Fibroblast of lung (primary cell): ENCODE measurements around the gene KIRREL3. TPM values are rescaled to one million over a fixed set of nuclear protein-coding genes. Genes with fewer than 3 reads are reported as not detected.
A peak's percentile ranks its signal among the peaks of the same experiment; 100 is the strongest.
"Not testable (repeated sequence)": the region's sequence is repeated elsewhere in the genome, so short reads cannot be mapped to it uniquely, and the experiment has no call there.

Source experiments
- DNase-seq, 2 donors: peaks; one replicate each; pipeline versions ENCODE4 v3.0.0 to v3.0.0-alpha.2; 2010; ENCODE audit warnings: low read depth in 2 of 2
- H2AFZ ChIP-seq: 2 replicates; pipeline ENCODE4 v1.5.1; 2012; ENCODE audit warnings: low read length, control low read depth, inconsistent platforms
- H3K27ac ChIP-seq: 2 replicates; pipeline ENCODE4 v1.5.1; 2011; ENCODE audit warnings: low read length, control low read depth; ENCODE audit not compliant: insufficient read depth
- H3K27me3 ChIP-seq: 2 replicates; pipeline ENCODE4 v1.5.1; 2011; ENCODE audit warnings: mild to moderate bottlenecking, low read length; ENCODE audit not compliant: control insufficient read depth, insufficient read depth
- H3K36me3 ChIP-seq: 2 replicates; pipeline ENCODE4 v1.5.1; 2011; ENCODE audit warnings: low read length; ENCODE audit not compliant: control insufficient read depth, insufficient read depth
- H3K4me1 ChIP-seq: 2 replicates; pipeline ENCODE4 v1.5.1; 2011; ENCODE audit warnings: low read length; ENCODE audit not compliant: control insufficient read depth, insufficient read depth; ENCODE audit errors: extremely low read depth
- H3K4me2 ChIP-seq: 2 replicates; pipeline ENCODE4 v1.5.1; 2011; ENCODE audit warnings: low read length, control low read depth; ENCODE audit not compliant: insufficient read depth; ENCODE audit errors: extremely low read depth
- H3K4me3 ChIP-seq, 4 experiments: fragments of 200-600 bp in 1 of 4; sonication (generic) in 1 of 4; replicated peaks in 1 of 4; 2 replicates each; pipeline ENCODE4 v1.5.1; 2011 to 2016; ENCODE audit warnings: low read length in 4 of 4, low read depth in 3 of 4, mild to moderate bottlenecking in 3 of 4, control low read depth in 2 of 4, inconsistent platforms in 1 of 4, mixed read lengths in 1 of 4; ENCODE audit not compliant: insufficient read depth in 1 of 4; ENCODE audit errors: control extremely low read depth in 1 of 4
- H3K79me2 ChIP-seq: 2 replicates; pipeline ENCODE4 v1.5.1; 2012; ENCODE audit warnings: mild to moderate bottlenecking, low read length, inconsistent platforms; ENCODE audit not compliant: control insufficient read depth, insufficient read depth
- H3K9ac ChIP-seq: 2 replicates; pipeline ENCODE4 v1.5.1; 2011; ENCODE audit warnings: mild to moderate bottlenecking, low read length, control low read depth; ENCODE audit not compliant: insufficient read depth
- H3K9me3 ChIP-seq: 2 replicates; pipeline ENCODE4 v1.5.1; 2012; ENCODE audit warnings: low read depth, low read length; ENCODE audit not compliant: control insufficient read depth, insufficient read depth
- H4K20me1 ChIP-seq: 2 replicates; pipeline ENCODE4 v1.5.1; 2011; ENCODE audit warnings: low read length; ENCODE audit not compliant: control insufficient read depth, insufficient read depth; ENCODE audit errors: extremely low read depth
- EZH2 ChIP-seq: IDR thresholded peaks from 2 replicates; pipeline ENCODE4 v1.5.1; 2012; ENCODE audit warnings: low read length, control low read depth, mild to moderate bottlenecking; ENCODE audit errors: missing control alignments
- polyA plus RNA-seq, 2 donors: library from polyadenylated mRNA; depleted of rRNA in 1 of 2; stranded (reverse) in 1 of 2; unstranded in 1 of 2; fragments of >200 nt; gene quantifications; 2 replicates each; pipeline ENCODE4 v1.2.1, GENCODE V29; 2011 to 2012; ENCODE audit warnings: missing spikeins in 1 of 2
- total RNA-seq: library from RNA; depleted of rRNA; stranded (reverse); fragments of >200 nt; gene quantifications from 2 replicates; pipeline ENCODE4 v1.2.1, GENCODE V29; 2014
- TF ChIP-seq, protein P1 (sequence below), 2 donors: IDR thresholded peaks in 1 of 2; conservative IDR thresholded peaks in 1 of 2; 1 replicate in 1 of 2; 2 replicates in 1 of 2; pipeline ENCODE4 v1.5.1; 2011 to 2012; ENCODE audit warnings: low read length in 2 of 2, control low read depth in 1 of 2, inconsistent platforms in 1 of 2, low read depth in 1 of 2, mild to moderate bottlenecking in 1 of 2

Gene KIRREL3
- total and polyA plus RNA-seq, 2 donors (not counting 1 experiment from before 2014, with no cell fraction given) = 2.8 to 6.1 TPM

DNA sequence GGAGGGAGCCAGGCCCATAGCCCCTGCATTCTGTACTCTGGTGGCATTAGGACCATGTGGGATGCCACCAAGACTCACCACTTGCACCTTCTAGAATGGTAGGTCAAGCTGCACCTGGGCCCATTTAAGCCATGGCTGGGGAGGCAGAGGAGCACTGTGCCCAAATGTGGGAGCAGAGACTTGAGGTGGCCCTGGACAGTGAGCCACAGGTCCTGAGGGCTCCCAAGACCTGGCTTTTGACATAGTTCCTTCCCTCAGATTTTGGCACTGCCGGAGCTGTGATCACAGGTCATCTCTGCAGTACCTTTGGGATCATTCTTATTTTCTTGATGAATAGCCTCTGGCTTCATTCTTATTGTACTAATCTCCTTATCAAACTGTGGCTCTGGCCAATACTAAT, 601.8 kb downstream of the KIRREL3 start:
- Histone ChIP-seq H3K9me3 (no peaks in the 10 kb centered on the region), H3K4me3 (no peak overlapping the region), H3K79me2 (no peaks in the 10 kb centered on the region), H3K4me2 (no peak overlapping the region), H2AFZ (no peak overlapping the region), H3K36me3 (no peaks in the 10 kb centered on the region), H3K27ac (no peak overlapping the region), H3K27me3 (no peaks in the 10 kb centered on the region), H4K20me1 (no peaks in the 10 kb centered on the region), H3K9ac (no peak overlapping the region), H3K4me1 (peaks cover 1% of the 10 kb centered on the region)
- TF ChIP-seq EZH2 = no peak
- no peak for DNase-seq

DNA sequence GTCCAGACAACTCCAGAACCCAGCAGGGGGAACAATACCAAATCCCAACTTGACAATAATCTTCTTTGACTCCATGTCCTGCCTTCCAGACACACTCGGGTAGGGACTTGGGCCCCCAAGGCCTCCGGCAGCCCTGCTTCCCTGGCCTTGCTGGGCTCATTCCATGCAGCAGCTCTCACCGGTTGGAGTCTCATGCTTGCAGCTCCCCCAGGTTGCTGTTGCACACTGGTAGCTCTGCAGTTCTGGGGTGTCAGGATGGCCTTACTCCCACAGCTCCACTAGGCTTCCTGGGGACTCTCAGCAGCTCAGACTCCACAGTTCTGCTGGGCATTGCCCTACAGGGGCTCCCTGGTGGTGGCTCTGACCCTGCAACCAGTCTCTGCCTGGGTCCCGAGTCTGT, 602.3 kb downstream of the KIRREL3 start:
- Histone ChIP-seq H3K36me3 (no peaks in the 10 kb centered on the region), H3K4me2 (no peak overlapping the region), H3K27ac (no peak overlapping the region), H3K4me1 (no peaks in the 10 kb centered on the region), H3K4me3 (no peak overlapping the region), H3K27me3 (no peaks in the 10 kb centered on the region), H3K9ac (no peak overlapping the region), H3K9me3 (no peaks in the 10 kb centered on the region), H2AFZ (no peak overlapping the region), H3K79me2 (no peaks in the 10 kb centered on the region), H4K20me1 (no peaks in the 10 kb centered on the region)
- no peak for DNase-seq
- TF ChIP-seq, protein P1, sequence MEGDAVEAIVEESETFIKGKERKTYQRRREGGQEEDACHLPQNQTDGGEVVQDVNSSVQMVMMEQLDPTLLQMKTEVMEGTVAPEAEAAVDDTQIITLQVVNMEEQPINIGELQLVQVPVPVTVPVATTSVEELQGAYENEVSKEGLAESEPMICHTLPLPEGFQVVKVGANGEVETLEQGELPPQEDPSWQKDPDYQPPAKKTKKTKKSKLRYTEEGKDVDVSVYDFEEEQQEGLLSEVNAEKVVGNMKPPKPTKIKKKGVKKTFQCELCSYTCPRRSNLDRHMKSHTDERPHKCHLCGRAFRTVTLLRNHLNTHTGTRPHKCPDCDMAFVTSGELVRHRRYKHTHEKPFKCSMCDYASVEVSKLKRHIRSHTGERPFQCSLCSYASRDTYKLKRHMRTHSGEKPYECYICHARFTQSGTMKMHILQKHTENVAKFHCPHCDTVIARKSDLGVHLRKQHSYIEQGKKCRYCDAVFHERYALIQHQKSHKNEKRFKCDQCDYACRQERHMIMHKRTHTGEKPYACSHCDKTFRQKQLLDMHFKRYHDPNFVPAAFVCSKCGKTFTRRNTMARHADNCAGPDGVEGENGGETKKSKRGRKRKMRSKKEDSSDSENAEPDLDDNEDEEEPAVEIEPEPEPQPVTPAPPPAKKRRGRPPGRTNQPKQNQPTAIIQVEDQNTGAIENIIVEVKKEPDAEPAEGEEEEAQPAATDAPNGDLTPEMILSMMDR (conservative IDR thresholded peaks at IDR 0.05 in 1 of 2, IDR thresholded peaks at IDR 0.05 in 1 of 2; ENCODE audit: low read depth in 1 of 2, low read length in 2 of 2) = no peak
- no peak for TF ChIP-seq EZH2

DNA sequence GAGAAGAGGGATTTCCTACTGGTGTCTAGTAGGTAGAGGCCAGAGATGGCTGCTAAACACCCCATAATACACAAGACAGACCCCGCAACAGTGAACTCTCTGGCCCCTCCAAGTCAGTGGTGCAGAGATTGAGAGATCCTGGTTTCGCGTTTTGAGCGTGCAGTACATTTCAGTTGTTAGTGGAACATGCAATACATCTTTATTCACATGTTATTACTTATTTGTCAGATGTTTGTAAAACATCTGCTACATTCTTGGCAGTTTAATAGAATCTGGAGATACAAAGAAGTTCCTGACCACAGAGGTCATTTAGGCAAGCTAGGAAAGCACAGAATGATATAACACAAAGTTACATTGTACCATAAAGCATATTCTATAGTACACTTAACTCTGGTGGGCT, 603.6 kb downstream of the KIRREL3 start:
- H3K9me3 ChIP-seq = no peaks in the 10 kb centered on the region
- H3K4me3 ChIP-seq = no peak overlapping the region
- no peaks in the 10 kb centered on the region for H4K20me1 ChIP-seq
- H3K36me3 ChIP-seq = no peaks in the 10 kb centered on the region
- no peaks in the 10 kb centered on the region for H3K4me1 ChIP-seq
- no peaks in the 10 kb centered on the region for H3K79me2 ChIP-seq
- no peak overlapping the region for H2AFZ ChIP-seq
- no peak overlapping the region for H3K9ac ChIP-seq
- no peak for DNase-seq
- no peak for TF ChIP-seq EZH2
- TF ChIP-seq, protein P1 (conservative IDR thresholded peaks at IDR 0.05 in 1 of 2, IDR thresholded peaks at IDR 0.05 in 1 of 2; ENCODE audit: low read depth in 1 of 2, low read length in 2 of 2) = no peak
- H3K4me2 ChIP-seq = peak overlapping the region; percentile 0
- no peak overlapping the region for H3K27ac ChIP-seq
- H3K27me3 ChIP-seq = no peaks in the 10 kb centered on the region

DNA sequence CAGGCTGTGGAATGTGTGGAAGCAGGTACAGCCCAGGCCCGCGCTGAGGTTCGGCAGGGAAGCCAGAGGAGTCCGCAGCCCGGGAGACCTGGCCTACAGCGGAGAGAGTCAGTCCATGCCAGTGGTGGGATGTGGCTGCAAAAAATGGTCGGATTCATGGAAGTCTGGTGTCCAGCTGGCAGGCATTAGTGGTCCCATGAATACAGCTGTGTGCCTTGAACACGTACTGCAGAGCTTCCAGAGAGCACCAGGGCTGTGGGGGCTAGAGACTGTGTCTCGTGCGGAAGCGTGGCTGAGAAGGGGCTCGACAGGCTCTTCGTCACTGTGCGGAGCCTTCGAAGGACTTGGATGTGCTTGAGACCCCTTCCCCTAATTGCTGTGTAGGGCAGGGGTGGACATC, 604.3 kb downstream of the KIRREL3 start:
- not testable (repeated sequence) for DNase-seq, H3K79me2 ChIP-seq

GRCh38 chr11:126395784-126396183, 604.8 kb downstream of the KIRREL3 start:
- not testable (repeated sequence) for H3K27ac ChIP-seq, H3K36me3 ChIP-seq, H3K9ac ChIP-seq, H3K9me3 ChIP-seq, H3K27me3 ChIP-seq, H4K20me1 ChIP-seq, H3K4me2 ChIP-seq, DNase-seq, H3K4me3 ChIP-seq, H2AFZ ChIP-seq, H3K79me2 ChIP-seq, H3K4me1 ChIP-seq

More for the DNA sequence above, 604.3 kb downstream of the KIRREL3 start:
- H3K4me3 ChIP-seq, H4K20me1 ChIP-seq, H3K9me3 ChIP-seq, H3K9ac ChIP-seq, H3K4me2 ChIP-seq, H2AFZ ChIP-seq, H3K36me3 ChIP-seq, H3K27ac ChIP-seq, H3K27me3 ChIP-seq, H3K4me1 ChIP-seq: not testable (repeated sequence)
